GM23338 (cell line): ENCODE measurements around the gene PCDHGA1. TPM values are rescaled to one million over a fixed set of nuclear protein-coding genes. Genes with fewer than 3 reads are reported as not detected.

Source experiments
- ATAC-seq: fragments of 200-7000 bp; cut with Tn5 transposase; 3 replicates; pipeline ENCODE4 v1.9.1; 2020
- DNase-seq: peaks from one replicate; pipeline ENCODE4 v3.0.0-alpha.2; 2015; ENCODE audit warnings: low spot score
- H2AFZ ChIP-seq: fragments of 200-600 bp; sonication (generic); 2 replicates; pipeline ENCODE4 v1.8.0; 2016; ENCODE audit warnings: antibody characterized with exemption, mild to moderate bottlenecking, moderate library complexity
- H3F3A ChIP-seq: fragments of 200-600 bp; sonication (generic); replicated peaks from 2 replicates; pipeline ENCODE4 v1.8.0; 2017; ENCODE audit warnings: antibody characterized with exemption, mixed run types, low read depth
- H3K27ac ChIP-seq: fragments of 200-600 bp; sonication (generic); 2 replicates; pipeline ENCODE4 v1.6.1; 2016; ENCODE audit warnings: low read depth
- H3K27me3 ChIP-seq: fragments of 200-600 bp; sonication (generic); 2 replicates; pipeline ENCODE4 v1.8.0; 2016; ENCODE audit warnings: mild to moderate bottlenecking, mixed run types, moderate library complexity; ENCODE audit not compliant: insufficient read depth
- H3K36me3 ChIP-seq: fragments of 200-600 bp; sonication (generic); 2 replicates; pipeline ENCODE4 v1.8.0; 2016; ENCODE audit warnings: mild to moderate bottlenecking; ENCODE audit not compliant: insufficient read depth
- H3K4me1 ChIP-seq: fragments of 200-600 bp; sonication (generic); 2 replicates; pipeline ENCODE4 v1.8.0; 2016; ENCODE audit warnings: mild to moderate bottlenecking, moderate library complexity; ENCODE audit not compliant: insufficient read depth
- H3K4me2 ChIP-seq: fragments of 200-600 bp; sonication (generic); 2 replicates; pipeline ENCODE4 v1.7.1; 2017; ENCODE audit warnings: mixed run types
- H3K4me3 ChIP-seq: fragments of 200-600 bp; sonication (generic); 2 replicates; pipeline ENCODE4 v1.6.1; 2016; ENCODE audit warnings: mixed run types
- H3K79me2 ChIP-seq: fragments of 200-600 bp; sonication (generic); replicated peaks from 2 replicates; pipeline ENCODE4 v1.8.0; 2017; ENCODE audit warnings: mild to moderate bottlenecking; ENCODE audit not compliant: insufficient read depth
- H3K9me2 ChIP-seq: fragments of 200-600 bp; sonication (generic); 2 replicates; pipeline ENCODE4 v1.8.0; 2017; ENCODE audit not compliant: insufficient read depth
- H4K20me1 ChIP-seq: fragments of 200-600 bp; sonication (generic); replicated peaks from 2 replicates; pipeline ENCODE4 v1.8.0; 2017; ENCODE audit warnings: mild to moderate bottlenecking; ENCODE audit not compliant: insufficient read depth
- H3K27ac Mint-ChIP-seq: 2 replicates; pipeline ENCODE4 v1.8.0; 2020; ENCODE audit warnings: inconsistent platforms, mild to moderate bottlenecking, moderate library complexity, mixed read lengths
- H3K27me3 Mint-ChIP-seq: 3 replicates; pipeline ENCODE4 v1.8.0; 2022; ENCODE audit warnings: low read depth, mild to moderate bottlenecking, moderate library complexity, mixed read lengths, inconsistent platforms; ENCODE audit not compliant: insufficient read depth, poor library complexity
- H3K36me3 Mint-ChIP-seq: 3 replicates; pipeline ENCODE4 v1.8.0; 2021; ENCODE audit warnings: low read depth, mild to moderate bottlenecking, inconsistent platforms, moderate library complexity, mixed read lengths
- H3K4me1 Mint-ChIP-seq: 3 replicates; pipeline ENCODE4 v1.8.0; 2020; ENCODE audit warnings: mild to moderate bottlenecking, inconsistent platforms, mixed read lengths
- H3K4me3 Mint-ChIP-seq: 3 replicates; pipeline ENCODE4 v1.8.0; 2021; ENCODE audit warnings: moderate library complexity, mild to moderate bottlenecking, inconsistent platforms, mixed read lengths
- H3K9me3 Mint-ChIP-seq: 3 replicates; pipeline ENCODE4 v1.8.0; 2020; ENCODE audit warnings: moderate library complexity, mild to moderate bottlenecking, inconsistent platforms, mixed read lengths
- CREB1 ChIP-seq: fragments of 250-450 bp; sonication (Bioruptor Pico); IDR thresholded peaks from 2 replicates; pipeline ENCODE4 v1.5.0; 2020; ENCODE audit warnings: low read depth, mild to moderate bottlenecking, moderate library complexity
- CTCF ChIP-seq, 2 experiments: fragments of 200-600 bp in 1 of 2; sonication (generic) in 1 of 2; conservative IDR thresholded peaks; 2 replicates each; pipeline versions ENCODE4 v1.5.1 to v1.6.1; 2016 to 2017; ENCODE audit warnings: antibody characterized with exemption in 2 of 2, low read depth in 2 of 2, mild to moderate bottlenecking in 2 of 2, moderate library complexity in 1 of 2
- ETS1 ChIP-seq: IDR thresholded peaks from 2 replicates; pipeline ENCODE4 v1.6.1; 2016; ENCODE audit warnings: antibody characterized with exemption
- EZH2 ChIP-seq: fragments of 200-600 bp; sonication (generic); IDR thresholded peaks from one replicate; pipeline ENCODE4 v1.8.0; 2017; ENCODE audit warnings: antibody characterized with exemption, mild to moderate bottlenecking, low read depth; ENCODE audit not compliant: unreplicated experiment
- EZH2phosphoT487 ChIP-seq: fragments of 200-600 bp; sonication (generic); IDR thresholded peaks from one replicate; pipeline ENCODE4 v1.8.1; 2018; ENCODE audit warnings: antibody characterized with exemption; ENCODE audit not compliant: unreplicated experiment
- JUNB ChIP-seq: IDR thresholded peaks from one replicate; pipeline ENCODE4 v1.6.1; 2016; ENCODE audit warnings: antibody characterized with exemption; ENCODE audit not compliant: unreplicated experiment
- NANOG ChIP-seq: IDR thresholded peaks from 2 replicates; pipeline ENCODE4 v1.6.1; 2016; ENCODE audit warnings: antibody characterized with exemption, borderline replicate concordance
- POLR2AphosphoS5 ChIP-seq: IDR thresholded peaks from 2 replicates; pipeline ENCODE4 v1.6.1; 2016; ENCODE audit warnings: antibody characterized with exemption, low read depth
- REST ChIP-seq: IDR thresholded peaks from one replicate; pipeline ENCODE4 v1.6.1; 2018; ENCODE audit warnings: antibody characterized with exemption; ENCODE audit not compliant: unreplicated experiment
- STAT1 ChIP-seq: IDR thresholded peaks from one replicate; pipeline ENCODE4 v1.6.1; 2016; ENCODE audit warnings: antibody characterized with exemption; ENCODE audit not compliant: unreplicated experiment
- ZNF114 ChIP-seq: fragments of 250-450 bp; sonication (Bioruptor Pico); IDR thresholded peaks from 2 replicates; pipeline ENCODE4 v1.5.0; 2020; ENCODE audit warnings: mild to moderate bottlenecking, moderate library complexity
- ZNF331 ChIP-seq: fragments of 250-450 bp; sonication (Bioruptor Pico); IDR thresholded peaks from 2 replicates; pipeline ENCODE4 v1.5.0; 2020; ENCODE audit warnings: low read depth, mild to moderate bottlenecking, moderate library complexity
- ZNF462 ChIP-seq: fragments of 250-450 bp; sonication (Bioruptor Pico); IDR thresholded peaks from 2 replicates; pipeline ENCODE4 v1.5.0; 2020; ENCODE audit warnings: mild to moderate bottlenecking, moderate library complexity
- polyA plus RNA-seq: library from polyadenylated mRNA; unstranded; fragments of >200 nt; fragmentation: Nextera tagmentation; extraction: Ambion mirVana; gene quantifications from 2 replicates; pipeline ENCODE4 v1.2.1, GENCODE V29; 2016
- total RNA-seq: library from RNA; depleted of rRNA; stranded (reverse); fragments of >200 nt; shearing (Covaris generic); gene quantifications from 2 replicates; pipeline ENCODE4 v1.2.3, GENCODE V29; 2014

Gene PCDHGA1
- total and polyA plus RNA-seq, 2 experiments from 2014 or later, result 0.39 to 1.7 TPM

- Mint-ChIP-seq H3K4me1 (peaks cover 10% of the 10 kb centered on the region), H3K36me3 (peaks cover 57% of the 10 kb centered on the region), H3K4me3 (peak overlapping the region; percentile 95), H3K9me3 (peaks cover 53% of the 10 kb centered on the region), H3K27me3 (peaks cover 15% of the 10 kb centered on the region), H3K27ac (no peak overlapping the region)
- Histone ChIP-seq H2AFZ (no peak overlapping the region), H3K9me2 (no peaks in the 10 kb centered on the region), H3K36me3 (peaks cover 13% of the 10 kb centered on the region), H3K27ac (no peak overlapping the region), H3K4me2 (peak overlapping the region; percentile 80), H3K27me3 (no peaks in the 10 kb centered on the region), H3K4me3 (peak overlapping the region; percentile 67), H3K79me2 (peaks cover 42% of the 10 kb centered on the region), H4K20me1 (peaks cover 24% of the 10 kb centered on the region), H3F3A (no peaks in the 10 kb centered on the region), H3K4me1 (peaks cover 14% of the 10 kb centered on the region; the same call in 1 of the 2 replicates)
- TF ChIP-seq ZNF114 (no peak), REST (no peak), CTCF (conservative IDR thresholded peaks at IDR 0.05; ENCODE audit: low read depth in 2 of 2) (no peak), ZNF462 (CRISPR knock-in tag) (no peak), EZH2phosphoT487 (no peak), NANOG (no peak), POLR2AphosphoS5 (no peak), JUNB (no peak), ETS1 (no peak), STAT1 (no peak), EZH2 (no peak), ZNF331 (CRISPR knock-in tag) (no peak), CREB1 (CRISPR knock-in tag) (no peak)
- no peak for DNase-seq
- no peak for ATAC-seq
Observed at GRCh38 chr5:141319699-141320098, 10.6 kb upstream of the PCDHGA1 start.
